ENCODE measurements around the gene HSPA12B.

Gene HSPA12B

GRCh38 chr20:3727401-3728021 is 5.0 kb upstream of the HSPA12B start (continued):
- TF ChIP-seq KLF8 (tag by site-specific recombination; IDR thresholded peaks at IDR 0.05) (peak; percentile 41; the same call in 1 of the 2 replicates), ZFHX2 (tag by site-specific recombination; conservative IDR thresholded peaks at IDR 0.05) (peak; percentile 4; the same call in 1 of the 2 replicates), ZNF548 (tag by site-specific recombination; IDR thresholded peaks at IDR 0.05) (no peak), ZNF837 (tag by site-specific recombination; IDR thresholded peaks at IDR 0.05) (no peak), ZBTB48 (tag by site-specific recombination; IDR thresholded peaks at IDR 0.05) (peak; percentile 14; the same call in 1 of the 2 replicates), ZNF518A (tag by site-specific recombination; conservative IDR thresholded peaks at IDR 0.05; ENCODE audit: low read depth) (0 out of 2 replicates have a peak, but pooled peaks have one; percentile 23), HOXC10 (CRISPR knock-in tag; IDR thresholded peaks at IDR 0.05) (no peak), BCL11B (tag by site-specific recombination; IDR thresholded peaks at IDR 0.05; ENCODE audit: low read depth) (no peak), ZNF596 (tag by site-specific recombination; IDR thresholded peaks at IDR 0.05) (no peak), PATZ1 (tag by site-specific recombination; IDR thresholded peaks at IDR 0.05) (no peak; the same call in 1 of the 2 replicates), SCRT2 (tag by site-specific recombination; IDR thresholded peaks at IDR 0.05) (no peak), ZNF426 (tag by site-specific recombination; IDR thresholded peaks at IDR 0.05) (no peak), KLF9 (tag by site-specific recombination; IDR thresholded peaks at IDR 0.05; ENCODE audit: low read depth) (no peak), GLIS1 (tag by site-specific recombination; IDR thresholded peaks at IDR 0.05) (peak; percentile 82), KLF1 (tag by site-specific recombination; IDR thresholded peaks at IDR 0.05) (peak; percentile 19; the same call in 1 of the 2 replicates), ZNF660 (tag by site-specific recombination; IDR thresholded peaks at IDR 0.05) (no peak), ZNF416 (tag by site-specific recombination; IDR thresholded peaks at IDR 0.05) (no peak), ZBTB20 (tag by site-specific recombination; IDR thresholded peaks at IDR 0.05) (peak; percentile 85), EGR2 (tag by site-specific recombination; IDR thresholded peaks at IDR 0.05; ENCODE audit: low read depth) (peak; percentile 27; the same call in 1 of the 2 replicates), ZBTB17 (tag by site-specific recombination; IDR thresholded peaks at IDR 0.05) (peak; percentile 98), ZNF585B (tag by site-specific recombination; IDR thresholded peaks at IDR 0.05) (no peak), ZNF692 (tag by site-specific recombination; IDR thresholded peaks at IDR 0.05) (no peak), OSR2 (tag by site-specific recombination; IDR thresholded peaks at IDR 0.05) (no peak), ZNF335 (tag by site-specific recombination; conservative IDR thresholded peaks at IDR 0.05) (peak; percentile 43; the same call in 1 of the 2 replicates), SP7 (tag by site-specific recombination; IDR thresholded peaks at IDR 0.05) (peak; percentile 48), ZNF280D (tag by site-specific recombination; IDR thresholded peaks at IDR 0.05) (no peak), ZNF214 (tag by site-specific recombination; IDR thresholded peaks at IDR 0.05; ENCODE audit: borderline replicate concordance) (no peak), ZNF354C (tag by site-specific recombination; IDR thresholded peaks at IDR 0.05; ENCODE audit: borderline replicate concordance, low read depth) (no peak), ZEB2 (tag by site-specific recombination; IDR thresholded peaks at IDR 0.05) (no peak)
